ENCODE results near the gene ASXL2. TPM values are rescaled to one million over a fixed set of nuclear protein-coding genes. Genes with fewer than 3 reads are reported as not detected.
"Not testable (repeated sequence)": the region's sequence is repeated elsewhere in the genome, so short reads cannot be mapped to it uniquely, and the experiment has no call there.

Gene ASXL2
- total RNA-seq, 1 donor from 2014 or later = 15.4 TPM

- peak; percentile 4 for DNase-seq (ENCODE audit: low read depth)
Observed at GRCh38 chr2:25740810-25741381, 137.4 kb downstream of the ASXL2 start.

DNA sequence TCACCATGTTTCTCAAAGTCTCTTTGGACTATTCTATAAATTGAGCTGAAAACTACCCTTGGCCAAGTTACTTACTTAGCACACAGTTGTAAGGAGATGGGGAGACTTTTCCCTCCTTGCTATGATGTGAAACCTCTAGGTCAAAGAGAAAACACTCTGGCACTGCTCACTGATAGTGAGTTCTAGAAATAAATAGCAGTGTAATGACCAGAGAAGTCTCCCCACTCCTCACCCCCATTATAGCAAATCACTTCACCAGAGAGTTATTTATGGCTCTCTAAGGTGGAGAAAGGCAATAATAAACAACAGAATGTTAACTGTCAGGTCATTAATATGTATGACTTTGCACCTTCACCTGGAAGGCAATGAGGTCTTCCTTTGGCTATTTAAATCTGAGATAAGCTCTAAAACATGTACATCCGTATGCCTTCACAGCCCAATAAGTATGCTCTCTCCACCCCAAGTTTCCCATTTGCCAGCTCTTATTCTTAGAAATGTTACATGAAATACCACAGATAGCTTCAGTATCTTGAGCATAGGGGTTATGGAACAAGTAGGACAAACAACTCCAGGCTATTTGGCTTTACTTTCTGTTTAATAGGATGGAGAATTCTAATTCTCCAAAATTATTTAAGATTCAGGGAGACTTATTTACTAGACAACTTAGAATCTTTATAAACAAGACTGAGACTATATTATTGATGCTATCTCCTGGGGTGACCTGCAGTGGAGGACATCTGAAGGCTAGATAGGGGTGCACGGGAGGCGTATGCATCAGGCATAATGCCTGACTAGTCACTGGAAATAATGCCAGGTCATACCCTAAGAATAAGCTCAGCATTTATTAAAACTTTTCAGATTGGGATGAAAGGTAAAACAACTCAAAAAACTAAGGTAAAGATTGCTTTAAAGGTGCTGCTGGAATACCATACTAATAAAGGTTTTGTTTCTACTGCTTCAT is 139.6 kb downstream of the ASXL2 start:
- DNase-seq (ENCODE audit: low read depth) = peak; percentile 18

DNA sequence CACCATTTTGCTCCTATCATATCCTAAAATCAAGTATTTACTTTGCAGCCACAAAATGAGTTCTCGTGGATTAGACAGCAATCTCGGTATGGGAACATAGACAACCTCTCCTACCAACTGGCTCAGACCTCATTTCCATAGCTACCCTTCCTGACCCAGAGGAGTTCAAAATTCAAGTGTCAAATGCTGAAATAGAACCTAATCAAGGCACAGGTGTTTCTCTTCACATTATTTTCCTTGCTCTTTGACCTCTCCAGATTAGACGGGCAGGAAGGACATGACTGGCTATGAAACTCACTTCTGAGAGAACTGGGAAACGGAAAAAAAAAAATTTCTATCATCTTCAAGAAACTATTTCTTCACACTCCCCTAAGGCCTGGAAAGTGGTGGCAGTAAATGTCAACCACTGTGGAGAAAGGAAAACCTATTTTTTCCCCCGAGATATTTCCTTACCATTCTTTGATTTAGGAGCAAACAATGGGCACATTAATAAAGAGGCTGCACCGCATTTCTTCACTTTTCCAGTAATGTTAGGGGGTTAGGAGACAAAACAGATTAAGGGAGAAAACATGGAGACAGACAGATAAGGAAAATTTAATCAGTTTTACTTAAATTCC is 141.3 kb downstream of the ASXL2 start:
- DNase-seq (ENCODE audit: low read depth) = no peak

- DNase-seq (ENCODE audit: low read depth) = no peak
Observed at GRCh38 chr2:25735835-25736234, 142.5 kb downstream of the ASXL2 start.

- DNase-seq (ENCODE audit: low read depth) = no peak
Observed at GRCh38 chr2:25728559-25728958, 149.7 kb downstream of the ASXL2 start.

GRCh38 chr2:25726522-25726921 is 151.8 kb downstream of the ASXL2 start:
- no peak for DNase-seq (ENCODE audit: low read depth)

- DNase-seq (ENCODE audit: low read depth) = no peak
Observed at GRCh38 chr2:25725877-25726276, 152.4 kb downstream of the ASXL2 start.

DNA sequence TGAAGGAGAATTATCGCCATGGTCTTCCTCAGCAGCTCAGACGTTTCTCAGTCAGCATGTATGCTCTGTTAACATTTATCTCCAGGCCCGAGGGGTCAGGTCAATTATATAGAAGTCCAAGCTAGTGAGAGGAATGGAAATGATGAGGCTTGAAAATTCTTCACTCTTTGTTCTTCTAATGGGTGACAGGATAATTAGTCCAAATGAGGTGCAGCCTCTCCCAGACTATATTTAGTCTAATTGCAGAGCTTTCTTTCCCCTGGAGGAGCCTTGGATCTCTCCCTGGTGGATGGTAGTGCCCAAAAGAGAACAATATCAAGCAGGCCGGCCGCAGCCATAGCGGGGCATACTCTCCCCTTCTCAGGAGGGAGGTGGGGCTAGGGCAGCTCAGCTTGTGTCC is 153.5 kb downstream of the ASXL2 start:
- DNase-seq (ENCODE audit: low read depth) = no peak

DNA sequence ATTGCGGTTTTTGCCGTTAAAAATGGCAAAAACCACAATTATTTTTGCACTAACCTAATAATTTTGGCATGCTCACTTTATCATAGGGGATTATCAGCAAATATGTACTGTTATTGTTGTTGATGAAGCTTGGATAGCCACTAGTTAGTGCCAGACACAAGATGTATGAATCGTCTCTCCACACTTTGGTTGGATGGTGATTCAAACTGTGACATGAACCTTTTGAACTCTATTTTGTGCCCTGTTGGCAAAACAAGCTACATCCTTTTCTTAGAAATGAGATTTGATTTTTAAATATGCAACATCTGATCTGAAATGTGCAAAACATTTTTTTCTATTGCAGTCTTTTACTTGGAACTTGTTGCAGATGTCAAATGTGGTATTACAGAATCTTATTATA is 156.1 kb downstream of the ASXL2 start:
- no peak for DNase-seq (ENCODE audit: low read depth)

DNA sequence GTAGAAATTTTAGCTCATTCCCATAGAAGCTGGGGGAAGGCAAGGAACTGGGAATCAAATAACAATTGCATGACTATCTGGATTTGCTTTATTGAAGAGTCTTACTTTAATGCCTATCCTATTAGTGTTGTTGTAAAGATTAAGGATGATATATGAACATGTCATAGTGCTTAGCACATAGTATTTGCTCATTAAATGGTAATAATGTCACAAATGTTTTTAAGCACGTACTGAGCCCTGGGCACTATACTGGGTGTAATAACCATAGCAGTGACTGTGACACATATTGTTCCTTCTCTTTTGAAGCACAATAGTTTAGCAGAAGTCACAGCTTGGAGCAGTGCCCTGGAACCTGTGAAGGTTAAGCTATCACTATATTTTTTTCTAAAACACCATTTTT is 157.7 kb downstream of the ASXL2 start:
- DNase-seq (ENCODE audit: low read depth) = no peak

GRCh38 chr2:25714740-25715139 is 163.5 kb downstream of the ASXL2 start:
- DNase-seq (ENCODE audit: low read depth) = no peak

- DNase-seq (ENCODE audit: low read depth) = no peak
Observed at GRCh38 chr2:25712455-25712854, 165.8 kb downstream of the ASXL2 start.

DNA sequence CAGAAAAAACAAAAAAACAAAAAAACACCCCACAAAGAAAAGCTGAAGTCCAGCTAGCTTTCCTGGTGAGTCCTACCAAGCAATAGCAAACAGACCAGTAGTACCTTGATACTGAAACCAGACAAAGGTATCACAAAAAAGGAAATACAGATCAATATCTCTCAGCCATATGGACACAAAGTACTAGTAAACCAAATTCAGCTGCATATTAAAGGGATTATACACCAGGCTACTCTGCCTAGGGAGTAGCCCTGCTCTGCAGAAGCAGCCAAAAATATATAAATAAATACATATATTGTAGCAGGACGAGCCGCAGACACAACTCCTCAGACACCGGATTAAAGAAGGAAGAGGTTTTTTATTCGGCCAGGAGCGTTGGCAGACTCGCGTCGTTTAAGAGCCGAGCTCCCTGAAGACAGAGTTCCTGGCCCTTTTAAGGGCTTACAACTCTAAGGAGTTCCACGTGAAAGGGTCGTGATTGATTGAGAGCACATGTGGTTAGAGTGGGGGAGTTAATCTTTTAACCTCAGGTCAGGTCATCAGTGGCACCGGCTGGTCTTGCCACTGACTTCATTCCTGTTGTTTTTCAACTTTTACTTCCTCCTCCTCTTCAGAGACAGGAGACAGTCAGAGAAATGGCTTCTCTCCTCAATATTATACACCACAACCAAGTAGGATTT is 166.5 kb downstream of the ASXL2 start:
- peak; percentile 12 for DNase-seq (ENCODE audit: low read depth)

DNA sequence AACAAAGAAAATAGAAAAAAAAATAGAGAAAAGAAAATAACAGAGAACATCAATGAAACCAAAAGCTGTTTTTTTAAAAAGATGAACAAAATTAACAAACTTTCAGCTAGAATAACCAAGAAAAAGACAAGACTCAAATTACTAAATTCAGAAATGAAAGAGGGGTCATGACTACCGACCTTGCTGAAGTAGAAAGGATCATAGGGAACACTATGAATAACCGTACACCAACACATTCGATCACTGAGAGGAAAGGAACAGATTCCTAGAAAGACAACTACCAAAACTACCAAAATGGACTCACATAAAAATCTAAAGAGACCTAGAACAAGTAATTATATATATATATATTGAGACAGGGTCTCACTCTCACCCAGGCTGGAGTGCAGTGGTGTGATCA is 167.5 kb downstream of the ASXL2 start:
- no peak for DNase-seq (ENCODE audit: low read depth)

DNA sequence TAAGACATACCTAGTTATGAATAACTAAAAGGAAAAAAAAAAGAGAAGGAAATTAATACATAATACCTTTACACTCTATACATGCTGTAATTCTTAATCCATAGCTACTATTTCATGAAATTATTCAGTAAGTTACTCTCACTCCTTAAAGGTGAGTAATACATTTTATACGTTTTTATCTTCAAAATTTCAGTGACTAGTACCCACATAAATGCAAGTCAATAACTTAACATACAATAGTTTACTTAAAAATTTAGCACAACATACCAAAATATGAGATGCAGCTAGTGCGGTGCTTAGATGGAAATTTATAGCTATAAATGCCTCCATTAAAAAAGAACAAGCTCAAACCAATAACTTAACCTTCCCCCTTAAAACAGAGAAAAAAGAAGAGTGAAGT is 168.9 kb downstream of the ASXL2 start:
- DNase-seq (ENCODE audit: low read depth) = no peak

GRCh38 chr2:25707927-25708590 is 170.2 kb downstream of the ASXL2 start:
- peak; percentile 22 for DNase-seq (ENCODE audit: low read depth)

DNA sequence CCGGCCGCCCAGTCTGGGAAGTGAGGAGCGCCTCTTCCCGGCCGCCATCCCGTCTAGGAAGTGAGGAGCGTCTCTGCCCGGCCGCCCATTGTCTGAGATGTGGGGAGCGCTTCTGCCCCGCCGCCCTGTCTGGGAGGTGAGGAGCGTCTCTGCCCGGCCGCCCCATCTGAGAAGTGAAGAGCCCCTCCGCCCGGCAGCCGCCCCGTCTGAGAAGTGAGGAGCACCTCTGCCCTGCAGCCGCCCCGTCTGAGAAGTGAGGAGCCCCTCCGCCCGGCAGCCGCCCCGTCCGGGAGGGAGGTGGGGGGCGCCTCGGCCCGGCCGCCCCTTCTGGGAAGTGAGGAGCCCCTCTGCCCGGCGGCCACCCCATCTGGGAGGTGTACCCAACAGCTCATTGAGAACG is 172.7 kb downstream of the ASXL2 start:
- DNase-seq (ENCODE audit: low read depth) = not testable (repeated sequence)

- no peak for DNase-seq (ENCODE audit: low read depth)
Observed at GRCh38 chr2:25701801-25702200, 176.5 kb downstream of the ASXL2 start.

DNA sequence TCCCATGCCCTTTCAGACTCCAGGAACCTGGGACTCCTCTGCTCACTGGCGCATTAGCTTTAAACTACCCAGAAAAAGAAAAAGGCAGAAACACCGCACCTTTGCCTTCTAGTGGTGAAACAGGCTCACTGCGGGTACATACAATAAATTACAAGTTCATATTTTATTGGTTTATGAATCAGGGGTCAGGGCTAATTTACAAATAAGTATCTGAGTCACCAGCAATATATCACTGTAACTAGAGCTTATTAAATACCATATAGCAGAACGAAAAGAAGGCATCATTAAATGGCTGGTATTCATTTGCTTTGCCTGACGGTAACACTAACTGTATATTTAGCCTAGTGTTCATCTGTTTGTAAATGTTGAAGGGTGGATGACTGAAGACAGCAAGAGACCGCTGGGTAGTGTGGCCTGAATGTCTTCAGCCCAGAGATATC is 178.0 kb downstream of the ASXL2 start:
- DNase-seq (ENCODE audit: low read depth) = peak; percentile 22

DNA sequence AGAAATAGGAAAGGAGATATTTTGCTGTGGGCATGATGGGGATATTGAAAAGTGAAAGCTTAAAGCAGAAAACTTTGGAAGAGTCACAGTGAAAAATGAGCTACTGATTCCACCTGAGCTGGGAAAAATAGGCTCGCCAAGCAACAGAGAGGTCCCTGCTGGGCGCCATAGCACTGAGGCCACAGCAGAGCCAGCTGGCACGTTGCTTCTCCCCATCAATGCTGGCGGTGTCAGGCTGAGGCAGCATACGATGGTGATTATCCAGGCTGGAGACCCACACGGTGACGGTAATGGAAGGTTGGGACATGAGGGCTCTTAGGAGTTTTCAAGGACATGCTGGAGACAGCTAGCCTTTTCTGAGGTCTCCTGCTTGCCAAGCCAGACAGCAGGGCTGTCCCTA is 179.1 kb downstream of the ASXL2 start:
- no peak for DNase-seq (ENCODE audit: low read depth)

- DNase-seq (ENCODE audit: low read depth) = no peak
Observed at GRCh38 chr2:25698752-25699151, 179.5 kb downstream of the ASXL2 start.

Data from myocyte (in vitro differentiated cells).